ENCODE measurements around the gene SPATA45. TPM values are rescaled to one million over a fixed set of nuclear protein-coding genes. Genes with fewer than 3 reads are reported as not detected.

SPATA45 gene
- total RNA-seq, 6 donors from 2014 or later: 2.7 TPM; not detected in 5

GRCh38 chr1:212824201-212824600, 23.2 kb downstream of the SPATA45 start:
- ATAC-seq (ENCODE audit: low FRiP score in 2 of 2): no peak
- WGBS, 2 donors: 96% methylated on average over 13 to 16 of the region's 16 CpGs
- TF ChIP-seq CTCF (IDR thresholded peaks at IDR 0.05) (no peak), POLR2A (IDR thresholded peaks at IDR 0.05) (no peak), EP300 (IDR thresholded peaks at IDR 0.05) (no peak), POLR2AphosphoS5 (IDR thresholded peaks at IDR 0.05) (no peak)

DNA sequence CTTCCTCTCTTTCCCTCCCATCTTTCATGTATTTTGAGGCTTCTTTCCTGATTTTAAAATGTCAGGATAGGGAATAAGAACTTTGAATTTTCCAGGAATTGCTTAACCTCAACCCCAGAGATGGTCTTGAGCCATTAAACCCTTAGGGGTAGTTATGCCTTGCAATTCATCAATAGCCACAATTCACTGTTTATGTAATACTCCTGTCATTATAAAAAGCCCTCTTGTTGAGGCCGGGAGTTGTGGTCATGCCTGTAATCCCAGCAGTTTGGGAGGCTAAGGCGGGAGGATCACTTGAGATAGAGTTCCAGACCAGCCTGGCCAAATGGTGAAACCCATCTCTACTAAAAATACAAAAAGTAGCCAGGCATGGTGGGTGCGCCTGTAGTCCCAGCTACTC, 24.5 kb downstream of the SPATA45 start:
- peaks cover 0 to 15% (median 13%) of the 10 kb centered on the region in 4 donors for H3K9me3 ChIP-seq
- TF ChIP-seq EP300 (IDR thresholded peaks at IDR 0.05) (no peak), CTCF (IDR thresholded peaks at IDR 0.05) (no peak)
- peaks cover 0 to 13% (median 2%) of the 10 kb centered on the region in 4 donors for H3K4me1 ChIP-seq
- ATAC-seq (ENCODE audit: low FRiP score in 2 of 2): no peak
- H3K4me3 ChIP-seq: no peak overlapping the region
- 91 to 100% methylated on average over 3 of the region's 3 CpGs for WGBS, 2 donors
- no peak for DNase-seq
- no peak overlapping the region for H3K27ac ChIP-seq
- no peaks in the 10 kb centered on the region for H3K27me3 ChIP-seq
- no peaks in the 10 kb centered on the region for H3K36me3 ChIP-seq

More at GRCh38 chr1:212824201-212824600, 23.2 kb downstream of the SPATA45 start:
- Histone ChIP-seq H3K4me1 (peaks cover 0 to 13% (median 1%) of the 10 kb centered on the region in 4 donors), H3K4me3 (no peak overlapping the region), H3K27me3 (no peaks in the 10 kb centered on the region), H3K9me3 (peaks cover 0 to 15% (median 13%) of the 10 kb centered on the region in 4 donors), H3K36me3 (no peaks in the 10 kb centered on the region), H3K27ac (no peak overlapping the region)
- peak in 1 of 2 donors; percentile 53 for DNase-seq

DNA sequence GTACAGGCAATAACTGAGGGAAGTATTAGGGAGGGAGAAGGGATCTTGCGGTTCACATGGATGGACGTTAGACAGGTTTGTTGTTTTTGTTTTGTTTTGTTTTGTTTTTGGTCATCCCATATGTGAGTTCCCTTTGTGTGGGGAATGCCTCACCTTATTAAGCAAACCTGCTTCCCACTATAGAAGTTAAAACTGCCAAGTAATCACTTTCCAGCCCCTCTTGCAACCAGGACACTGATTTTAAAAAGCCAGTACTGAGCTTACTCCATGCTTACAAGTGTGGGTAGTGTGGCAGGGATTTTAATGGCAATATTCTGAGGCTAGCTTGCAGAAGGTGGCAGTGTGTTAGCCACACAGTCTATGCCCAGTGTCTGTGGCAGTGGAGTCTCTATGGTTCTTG, 26.5 kb downstream of the SPATA45 start:
- no peaks in the 10 kb centered on the region for H3K27me3 ChIP-seq
- H3K4me1 ChIP-seq: peaks cover 0 to 13% (median 2%) of the 10 kb centered on the region in 4 donors
- peaks cover 0 to 13% (median 10%) of the 10 kb centered on the region in 4 donors for H3K9me3 ChIP-seq
- no peak for TF ChIP-seq EP300 (IDR thresholded peaks at IDR 0.05)
- DNase-seq (no peak), ATAC-seq (ENCODE audit: low FRiP score in 2 of 2) (no peak)
- no peak overlapping the region for H3K27ac ChIP-seq
- 79 to 84% methylated on average over 2 of the region's 2 CpGs for WGBS, 2 donors
- H3K4me3 ChIP-seq: no peak overlapping the region
- no peaks in the 10 kb centered on the region for H3K36me3 ChIP-seq

- TF ChIP-seq POLR2AphosphoS5 (IDR thresholded peaks at IDR 0.05) (no peak), EP300 (IDR thresholded peaks at IDR 0.05) (no peak), POLR2A (IDR thresholded peaks at IDR 0.05) (no peak), CTCF (IDR thresholded peaks at IDR 0.05) (no peak)
- DNase-seq (no peak), ATAC-seq (ENCODE audit: low FRiP score in 2 of 2) (no peak)
- H3K9me3 ChIP-seq: peaks cover 0 to under 1% (median 0%) of the 10 kb centered on the region in 4 donors
- peaks cover 0 to 13% (median 2%) of the 10 kb centered on the region in 4 donors for H3K4me1 ChIP-seq
- H3K27me3 ChIP-seq: no peaks in the 10 kb centered on the region
- H3K36me3 ChIP-seq: no peaks in the 10 kb centered on the region
- 2 to 12% methylated on average over 5 of the region's 5 CpGs for whole genome bisulfite sequencing, 2 donors
- H3K27ac ChIP-seq: no peak overlapping the region
- H3K4me3 ChIP-seq: no peak overlapping the region
Measured at GRCh38 chr1:212819726-212820125, 27.7 kb downstream of the SPATA45 start.

DNA sequence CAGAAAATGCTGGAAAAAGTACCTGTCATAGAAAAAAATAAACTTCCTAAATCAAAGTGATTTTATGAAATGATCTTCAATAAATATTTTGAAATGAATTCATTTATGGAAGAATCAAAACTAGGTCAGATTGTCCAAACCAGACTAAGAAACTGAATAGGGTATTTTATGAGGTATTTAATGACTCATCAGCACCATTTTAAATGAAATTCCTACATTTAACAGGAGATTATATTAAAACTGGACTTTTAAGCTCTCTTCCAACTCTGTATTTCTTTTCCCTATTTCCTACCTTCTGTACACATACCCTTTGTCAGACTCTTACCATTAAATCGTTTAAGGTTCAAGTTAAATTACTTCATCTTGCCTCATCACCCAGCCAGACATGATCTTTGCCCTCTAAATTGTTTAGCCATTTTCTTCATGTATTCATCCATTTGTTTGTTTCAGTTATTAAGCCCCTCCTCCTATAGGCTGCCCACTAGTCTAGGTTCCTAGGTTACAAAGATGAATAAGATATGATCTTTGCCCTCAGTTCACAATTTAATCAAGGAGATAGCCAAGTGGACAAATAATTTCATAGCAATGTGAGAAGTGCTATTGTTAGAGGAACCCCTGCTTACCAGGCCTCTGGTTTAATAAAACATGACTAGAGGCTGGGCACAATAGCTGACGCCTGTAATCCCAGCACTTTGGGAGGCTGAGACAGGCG, 30.7 kb downstream of the SPATA45 start:
- DNase-seq: no peak
- 81 to 87% methylated on average over 3 of the region's 3 CpGs for WGBS, 2 donors
- no peak overlapping the region for H3K27ac ChIP-seq
- no peaks in the 10 kb centered on the region for H3K9me3 ChIP-seq
- H3K36me3 ChIP-seq: no peaks in the 10 kb centered on the region
- no peak for ATAC-seq (ENCODE audit: low FRiP score in 2 of 2)
- H3K27me3 ChIP-seq: no peaks in the 10 kb centered on the region
- H3K4me3 ChIP-seq: no peak overlapping the region
- peaks cover 0 to 13% (median 2%) of the 10 kb centered on the region in 4 donors for H3K4me1 ChIP-seq
- TF ChIP-seq EP300 (IDR thresholded peaks at IDR 0.05) (no peak), CTCF (IDR thresholded peaks at IDR 0.05) (no peak), POLR2A (IDR thresholded peaks at IDR 0.05) (no peak), POLR2AphosphoS5 (IDR thresholded peaks at IDR 0.05) (no peak)
